ENCODE data around the gene TUBB1.
A peak's percentile ranks its signal among the peaks of the same experiment; 100 is the strongest.

The TUBB1 gene

DNA sequence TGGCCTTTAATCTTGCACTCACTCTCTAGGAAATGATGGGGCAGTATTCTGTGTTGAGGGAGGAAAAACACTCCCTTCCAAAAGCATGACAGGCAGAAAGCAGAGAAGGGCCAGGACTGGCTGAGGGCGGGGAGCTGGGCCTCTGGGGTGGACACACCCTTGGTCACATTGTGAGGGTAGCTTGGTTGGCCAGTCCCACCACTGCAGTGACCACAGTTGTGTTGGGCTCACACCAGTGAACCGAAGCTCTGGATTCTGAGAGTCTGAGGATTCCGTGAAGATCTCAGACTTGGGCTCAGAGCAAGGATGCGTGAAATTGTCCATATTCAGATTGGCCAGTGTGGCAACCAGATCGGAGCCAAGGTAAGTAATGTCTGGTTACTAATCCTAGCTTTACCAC, at the start of gene TUBB1:
Gene TUBB1, plus strand, starts transcription at position 213 of the 400 bp plus-strand sequence. Its CDS starts 94 bp downstream, at position 307.
- peaks cover 21% of the 10 kb centered on the region for H3K36me3 Mint-ChIP-seq (ENCODE audit: low read depth)
- H3K27me3 Mint-ChIP-seq (ENCODE audit: low read depth, poor library complexity), result peaks cover 12% of the 10 kb centered on the region
- H3K4me3 Mint-ChIP-seq, result no peak within 1 kb of the TSS
- TF ChIP-seq, protein P1, sequence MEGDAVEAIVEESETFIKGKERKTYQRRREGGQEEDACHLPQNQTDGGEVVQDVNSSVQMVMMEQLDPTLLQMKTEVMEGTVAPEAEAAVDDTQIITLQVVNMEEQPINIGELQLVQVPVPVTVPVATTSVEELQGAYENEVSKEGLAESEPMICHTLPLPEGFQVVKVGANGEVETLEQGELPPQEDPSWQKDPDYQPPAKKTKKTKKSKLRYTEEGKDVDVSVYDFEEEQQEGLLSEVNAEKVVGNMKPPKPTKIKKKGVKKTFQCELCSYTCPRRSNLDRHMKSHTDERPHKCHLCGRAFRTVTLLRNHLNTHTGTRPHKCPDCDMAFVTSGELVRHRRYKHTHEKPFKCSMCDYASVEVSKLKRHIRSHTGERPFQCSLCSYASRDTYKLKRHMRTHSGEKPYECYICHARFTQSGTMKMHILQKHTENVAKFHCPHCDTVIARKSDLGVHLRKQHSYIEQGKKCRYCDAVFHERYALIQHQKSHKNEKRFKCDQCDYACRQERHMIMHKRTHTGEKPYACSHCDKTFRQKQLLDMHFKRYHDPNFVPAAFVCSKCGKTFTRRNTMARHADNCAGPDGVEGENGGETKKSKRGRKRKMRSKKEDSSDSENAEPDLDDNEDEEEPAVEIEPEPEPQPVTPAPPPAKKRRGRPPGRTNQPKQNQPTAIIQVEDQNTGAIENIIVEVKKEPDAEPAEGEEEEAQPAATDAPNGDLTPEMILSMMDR (IDR thresholded peaks at IDR 0.05), result no peak
- H3K9me3 Mint-ChIP-seq, result no peaks in the 10 kb centered on the region
- H3K4me1 Mint-ChIP-seq, result peaks cover 41% of the 10 kb centered on the region
- H3K27ac Mint-ChIP-seq, result peak within 1 kb of the TSS; percentile 81
- no peak for DNase-seq

DNA sequence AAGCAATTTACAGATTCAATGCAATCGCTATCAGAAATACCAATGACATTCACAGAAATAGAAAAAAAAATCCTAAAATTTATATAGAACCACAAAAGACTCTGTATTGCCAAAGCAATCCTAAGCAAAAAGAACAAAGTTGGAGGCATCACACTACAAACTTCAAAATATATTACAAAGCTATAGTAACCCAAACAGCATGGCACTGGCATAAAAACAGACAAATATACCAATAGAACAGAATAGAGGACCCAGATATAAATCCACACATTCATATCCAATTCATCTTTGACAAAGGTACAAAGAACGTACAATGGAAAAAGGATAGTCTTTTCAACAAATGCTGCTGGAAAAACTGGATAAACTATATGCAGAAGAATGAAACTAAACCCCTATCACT, 49.8 kb upstream of the TUBB1 start:
- TF ChIP-seq, protein P1 (IDR thresholded peaks at IDR 0.05), result no peak
- peaks cover 7% of the 10 kb centered on the region for H3K36me3 Mint-ChIP-seq (ENCODE audit: low read depth)
- no peak for DNase-seq
- no peaks in the 10 kb centered on the region for H3K4me1 Mint-ChIP-seq
- H3K9me3 Mint-ChIP-seq, result peaks cover 44% of the 10 kb centered on the region
- H3K4me3 Mint-ChIP-seq, result no peak overlapping the region
- H3K27me3 Mint-ChIP-seq (ENCODE audit: low read depth, poor library complexity), result peaks cover 14% of the 10 kb centered on the region
- H3K27ac Mint-ChIP-seq, result no peak overlapping the region

DNA sequence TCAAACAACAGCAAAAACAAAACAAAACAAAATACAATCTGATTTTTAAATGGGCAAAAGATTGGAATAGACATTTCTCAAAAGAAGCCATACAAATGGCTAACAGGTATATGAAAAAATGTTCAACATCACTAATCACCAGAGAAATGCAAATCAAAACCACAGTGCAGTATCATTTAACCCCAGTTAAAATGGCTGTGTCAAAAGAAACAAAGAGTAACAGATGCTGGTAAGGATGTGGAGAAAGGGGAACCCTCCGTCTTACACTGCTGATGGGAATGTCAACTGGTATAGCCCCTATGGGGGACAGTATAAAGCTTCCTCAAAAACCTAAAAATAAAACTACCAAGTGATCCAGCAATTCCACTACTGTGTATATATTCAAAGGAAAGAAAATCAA, 49.1 kb upstream of the TUBB1 start:
- no peaks in the 10 kb centered on the region for H3K4me1 Mint-ChIP-seq
- peaks cover 8% of the 10 kb centered on the region for H3K36me3 Mint-ChIP-seq (ENCODE audit: low read depth)
- H3K9me3 Mint-ChIP-seq, result peaks cover 42% of the 10 kb centered on the region
- TF ChIP-seq, protein P1 (IDR thresholded peaks at IDR 0.05), result no peak
- H3K27ac Mint-ChIP-seq, result no peak overlapping the region
- no peak overlapping the region for H3K4me3 Mint-ChIP-seq
- no peak for DNase-seq
- H3K27me3 Mint-ChIP-seq (ENCODE audit: low read depth, poor library complexity), result peaks cover 11% of the 10 kb centered on the region

DNA sequence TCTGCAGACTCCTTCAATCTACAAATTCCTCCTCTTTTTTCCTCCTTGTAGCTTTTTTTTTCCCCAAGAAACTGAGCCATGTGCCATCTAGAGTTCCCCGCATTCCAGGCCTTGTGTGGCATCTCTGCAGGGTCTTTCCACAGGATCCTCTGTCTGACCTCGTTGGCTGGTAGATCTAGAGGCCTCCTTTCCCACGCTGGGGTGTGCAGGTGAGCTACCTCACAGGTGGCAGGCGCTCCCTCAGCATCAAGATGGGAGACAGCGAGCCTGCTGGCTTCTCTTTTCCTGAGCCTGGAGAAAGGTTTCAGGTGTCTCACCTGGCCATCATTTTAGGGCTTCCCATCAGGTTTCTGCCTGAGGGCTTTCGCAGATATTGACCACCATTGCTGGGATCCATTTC, 47.8 kb upstream of the TUBB1 start:
- peaks cover 54% of the 10 kb centered on the region for H3K9me3 Mint-ChIP-seq
- H3K36me3 Mint-ChIP-seq (ENCODE audit: low read depth), result peaks cover 15% of the 10 kb centered on the region
- H3K27ac Mint-ChIP-seq, result no peak overlapping the region
- H3K4me1 Mint-ChIP-seq, result no peaks in the 10 kb centered on the region
- TF ChIP-seq, protein P1 (IDR thresholded peaks at IDR 0.05), result no peak
- H3K27me3 Mint-ChIP-seq (ENCODE audit: low read depth, poor library complexity), result peaks cover 14% of the 10 kb centered on the region
- no peak overlapping the region for H3K4me3 Mint-ChIP-seq
- DNase-seq, result no peak

DNA sequence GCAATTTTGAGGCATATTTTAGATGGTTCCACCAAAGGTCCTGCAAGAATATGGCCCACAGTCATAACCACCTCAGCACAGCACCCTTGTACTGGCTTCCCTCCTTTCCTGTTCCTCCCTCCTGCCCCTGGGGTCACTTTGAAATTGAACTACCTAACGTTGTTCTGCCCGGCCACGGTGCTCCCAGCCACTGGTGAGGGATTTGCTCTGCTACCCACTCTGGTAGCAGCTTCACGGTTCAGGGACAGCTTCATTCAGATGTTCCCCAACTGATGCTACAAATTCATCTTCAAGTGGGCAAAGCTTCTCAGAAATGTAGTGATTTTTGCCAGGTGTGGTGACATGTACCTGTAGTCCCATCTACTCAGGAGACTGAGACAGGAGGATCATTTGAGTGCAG, 46.0 kb upstream of the TUBB1 start:
- Mint-ChIP-seq H3K27me3 (ENCODE audit: low read depth, poor library complexity) (peaks cover 14% of the 10 kb centered on the region), H3K27ac (no peak overlapping the region), H3K4me3 (no peak overlapping the region), H3K9me3 (peaks cover 69% of the 10 kb centered on the region), H3K4me1 (no peaks in the 10 kb centered on the region), H3K36me3 (ENCODE audit: low read depth) (peaks cover 15% of the 10 kb centered on the region)
- no peak for DNase-seq
- TF ChIP-seq, protein P1 (IDR thresholded peaks at IDR 0.05), result no peak

DNA sequence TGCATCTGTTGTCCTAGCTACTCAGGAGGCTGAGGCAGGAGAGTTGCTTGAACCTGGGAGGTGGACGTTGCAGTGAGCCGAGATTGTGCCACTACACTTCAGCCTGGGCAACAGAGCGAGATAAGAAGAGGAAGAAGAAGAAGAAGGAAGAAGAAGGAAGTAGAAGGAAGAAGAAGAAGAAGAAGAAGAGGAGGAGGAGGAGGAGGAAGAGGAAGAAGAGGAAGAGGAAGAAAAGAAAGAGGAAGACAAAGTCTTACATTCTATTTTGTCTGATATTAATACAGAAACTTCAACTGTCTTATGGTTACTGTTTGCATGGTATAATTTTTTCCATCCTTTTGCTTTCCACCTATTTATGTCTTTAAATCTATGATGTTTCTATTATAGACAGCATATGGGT, 45.4 kb upstream of the TUBB1 start:
- H3K36me3 Mint-ChIP-seq (ENCODE audit: low read depth), result peaks cover 14% of the 10 kb centered on the region
- TF ChIP-seq, protein P1 (IDR thresholded peaks at IDR 0.05), result no peak
- H3K4me1 Mint-ChIP-seq, result peaks cover 5% of the 10 kb centered on the region
- no peak for DNase-seq
- no peak overlapping the region for H3K4me3 Mint-ChIP-seq
- H3K9me3 Mint-ChIP-seq, result peaks cover 71% of the 10 kb centered on the region
- H3K27me3 Mint-ChIP-seq (ENCODE audit: low read depth, poor library complexity), result peaks cover 14% of the 10 kb centered on the region
- H3K27ac Mint-ChIP-seq, result no peak overlapping the region
